GM12874 (cell line): Measurements from ENCODE around the gene GP5.

Experiments
- TF ChIP-seq, protein P1 (sequence below): IDR thresholded peaks from 2 replicates; pipeline ENCODE4 v1.5.1; 2011; ENCODE audit warnings: low read depth, mild to moderate bottlenecking, control low read depth, low read length, moderate library complexity; ENCODE audit not compliant: insufficient read depth

Gene GP5

GRCh38 chr3:194439881-194440550, 41.0 kb upstream of the GP5 start:
- TF ChIP-seq, protein P1, sequence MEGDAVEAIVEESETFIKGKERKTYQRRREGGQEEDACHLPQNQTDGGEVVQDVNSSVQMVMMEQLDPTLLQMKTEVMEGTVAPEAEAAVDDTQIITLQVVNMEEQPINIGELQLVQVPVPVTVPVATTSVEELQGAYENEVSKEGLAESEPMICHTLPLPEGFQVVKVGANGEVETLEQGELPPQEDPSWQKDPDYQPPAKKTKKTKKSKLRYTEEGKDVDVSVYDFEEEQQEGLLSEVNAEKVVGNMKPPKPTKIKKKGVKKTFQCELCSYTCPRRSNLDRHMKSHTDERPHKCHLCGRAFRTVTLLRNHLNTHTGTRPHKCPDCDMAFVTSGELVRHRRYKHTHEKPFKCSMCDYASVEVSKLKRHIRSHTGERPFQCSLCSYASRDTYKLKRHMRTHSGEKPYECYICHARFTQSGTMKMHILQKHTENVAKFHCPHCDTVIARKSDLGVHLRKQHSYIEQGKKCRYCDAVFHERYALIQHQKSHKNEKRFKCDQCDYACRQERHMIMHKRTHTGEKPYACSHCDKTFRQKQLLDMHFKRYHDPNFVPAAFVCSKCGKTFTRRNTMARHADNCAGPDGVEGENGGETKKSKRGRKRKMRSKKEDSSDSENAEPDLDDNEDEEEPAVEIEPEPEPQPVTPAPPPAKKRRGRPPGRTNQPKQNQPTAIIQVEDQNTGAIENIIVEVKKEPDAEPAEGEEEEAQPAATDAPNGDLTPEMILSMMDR, result no peak

- TF ChIP-seq, protein P1, result no peak
Measured at GRCh38 chr3:194434503-194434902, 35.4 kb upstream of the GP5 start.

GRCh38 chr3:194431554-194431953, 32.5 kb upstream of the GP5 start:
- TF ChIP-seq, protein P1, result no peak

DNA sequence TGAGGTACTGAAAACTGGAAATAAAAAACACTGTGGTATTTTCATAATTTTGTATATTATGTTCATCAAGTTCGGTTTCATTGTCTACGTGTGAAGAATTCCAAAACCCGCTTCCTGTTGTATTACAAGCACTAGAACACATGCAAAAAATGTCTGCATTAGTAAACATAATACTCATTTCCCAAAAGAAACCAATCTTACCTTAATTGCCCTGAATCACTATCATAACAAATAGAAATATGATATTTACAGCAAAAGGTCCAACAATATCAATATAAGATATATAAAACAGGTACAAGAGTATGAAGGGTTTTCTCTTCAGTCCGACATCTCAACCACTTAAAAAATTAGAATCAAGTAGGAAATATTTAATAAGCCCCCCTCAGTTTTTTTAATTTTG, 26.3 kb upstream of the GP5 start:
- TF ChIP-seq, protein P1, result no peak

GRCh38 chr3:194424953-194425352, 25.9 kb upstream of the GP5 start:
- TF ChIP-seq, protein P1, result no peak

DNA sequence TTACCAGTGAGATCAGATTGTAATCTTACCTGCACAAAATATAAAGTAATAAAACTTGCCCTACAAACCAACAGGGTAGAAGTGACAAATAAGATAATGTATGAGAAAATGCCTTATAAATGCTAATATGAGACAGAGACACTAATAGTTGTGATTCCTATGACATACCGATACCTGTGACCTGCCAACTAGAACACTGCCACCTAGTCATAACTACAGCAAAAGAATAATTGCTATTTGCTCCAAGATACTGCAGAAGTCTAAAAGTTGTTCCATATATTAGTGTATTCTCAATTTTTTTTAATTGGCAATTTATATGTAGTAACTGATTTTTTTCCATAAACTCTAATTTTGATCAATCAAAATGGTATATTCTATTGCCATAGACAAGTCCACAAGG, 25.3 kb upstream of the GP5 start:
- TF ChIP-seq, protein P1, result no peak

GRCh38 chr3:194423317-194423716, 24.3 kb upstream of the GP5 start:
- TF ChIP-seq, protein P1, result no peak

- TF ChIP-seq, protein P1, result no peak
Measured at GRCh38 chr3:194422188-194422587, 23.1 kb upstream of the GP5 start.
